HepG2 (cell line): Measurements from ENCODE around the gene TP53I3. TPM values are rescaled to one million over a fixed set of nuclear protein-coding genes. Genes with fewer than 3 reads are reported as not detected.

ENCODE experiments used
- ATF7-NPFF ChIP-seq: sonication (generic); formaldehyde crosslinking; IDR thresholded peaks from 2 replicates; pipeline ENCODE4 v1.8.1; 2023; ENCODE audit warnings: mild to moderate bottlenecking, low read depth, missing genetic modification reagents, moderate library complexity
- CEBPZ ChIP-seq: IDR thresholded peaks from 2 replicates; pipeline ENCODE4 v1.6.1; 2012; ENCODE audit warnings: low read length, improper control_type of control experiment
- CHD4 ChIP-seq: fragments of 200-600 bp; sonication (generic); IDR thresholded peaks from 2 replicates; pipeline ENCODE4 v1.7.0; 2017; ENCODE audit warnings: mild to moderate bottlenecking, low read length, borderline replicate concordance
- ETV6 ChIP-seq: sonication (generic); formaldehyde crosslinking; conservative IDR thresholded peaks from 2 replicates; pipeline ENCODE4 v1.4.0; 2020; ENCODE audit warnings: missing genetic modification reagents
- HNRNPLL ChIP-seq: fragments of 200-400 bp; formaldehyde crosslinking; IDR thresholded peaks from 2 replicates; pipeline ENCODE4 v1.6.1; 2017; ENCODE audit warnings: mild to moderate bottlenecking, low read depth, low read length; ENCODE audit not compliant: poor library complexity, severe bottlenecking
- KLF9 ChIP-seq: IDR thresholded peaks from 2 replicates; pipeline ENCODE4 v1.6.1; 2016; ENCODE audit warnings: low read depth
- PHB2 ChIP-seq: fragments of 450-650 bp; IDR thresholded peaks from 2 replicates; pipeline ENCODE4 v1.6.1; 2018; ENCODE audit not compliant: partially characterized antibody
- SRSF4 ChIP-seq: fragments of 200-400 bp; formaldehyde crosslinking; IDR thresholded peaks from one replicate; pipeline ENCODE4 v1.6.1; 2018; ENCODE audit warnings: mild to moderate bottlenecking, low read depth, low read length, moderate library complexity; ENCODE audit not compliant: poor library complexity, severe bottlenecking
- YY1 ChIP-seq: IDR thresholded peaks from 2 replicates; pipeline ENCODE4 v1.6.1; 2011; ENCODE audit warnings: low read length, low read depth, moderate library complexity, mild to moderate bottlenecking; ENCODE audit not compliant: insufficient read depth, insufficient replicate concordance
- ZBTB34 ChIP-seq: sonication (generic); formaldehyde crosslinking; IDR thresholded peaks from 2 replicates; pipeline ENCODE4 v1.8.0; 2022; ENCODE audit warnings: mild to moderate bottlenecking, missing genetic modification reagents
- ZNF350 ChIP-seq: sonication (generic); formaldehyde crosslinking; IDR thresholded peaks from 2 replicates; pipeline ENCODE4 v1.4.0; 2020; ENCODE audit warnings: mild to moderate bottlenecking, low read depth, missing genetic modification reagents, borderline replicate concordance
- ZNF446 ChIP-seq: sonication (generic); formaldehyde crosslinking; IDR thresholded peaks from 2 replicates; pipeline ENCODE4 v1.5.0; 2020; ENCODE audit warnings: mild to moderate bottlenecking, missing genetic modification reagents
- ZNF761 ChIP-seq: sonication (generic); formaldehyde crosslinking; conservative IDR thresholded peaks from 2 replicates; pipeline ENCODE4 v1.4.0; 2020; ENCODE audit warnings: mild to moderate bottlenecking, missing genetic modification reagents
- ZNF775 ChIP-seq: sonication (generic); formaldehyde crosslinking; IDR thresholded peaks from 2 replicates; pipeline ENCODE4 v1.4.0; 2020; ENCODE audit warnings: missing genetic modification reagents, mild to moderate bottlenecking, moderate library complexity, borderline replicate concordance
- polyA plus RNA-seq, 8 experiments: library from polyadenylated mRNA; depleted of rRNA in 3 of 8; stranded (reverse) in 7 of 8; unstranded in 1 of 8; fragments of >200 nt; fragmentation: Illumina TruSeq in 4 of 8; extraction: Trizol in 4 of 8; gene quantifications; 2 replicates each; pipeline versions ENCODE4 v1.2.1 to v1.2.3, GENCODE V29; 2011 to 2016; ENCODE audit warnings: low read depth in 4 of 8, missing spikeins in 1 of 8, mixed read lengths in 1 of 8; ENCODE audit not compliant: insufficient read depth in 1 of 8
- total RNA-seq, 5 experiments: library from RNA; depleted of rRNA; stranded (reverse); fragments of >200 nt; fragmentation: Illumina TruSeq; extraction: Trizol; gene quantifications; 2 replicates each; pipeline ENCODE4 v1.2.3, GENCODE V29; 2016; ENCODE audit warnings: low read depth in 1 of 5

The TP53I3 gene
- total and polyA plus RNA-seq, 2 of the 13 experiments (the other 11 are each of a cell fraction or from before 2014, with no cell fraction given) = 25.0 to 44.1 TPM

- TF ChIP-seq ZBTB34 (CRISPR knock-in tag) (peak; percentile 95), ZNF775 (CRISPR knock-in tag) (no peak), CHD4 (no peak), ATF7-NPFF (CRISPR knock-in tag) (no peak), YY1 (peak; percentile 61), SRSF4 (no peak), KLF9 (CRISPR knock-in tag) (no peak), PHB2 (no peak), ETV6 (CRISPR knock-in tag) (no peak), CEBPZ (no peak), ZNF350 (CRISPR knock-in tag) (peak; percentile 85; the same call in 1 of the 2 replicates), HNRNPLL (peak; percentile 72), ZNF446 (CRISPR knock-in tag) (no peak), ZNF761 (0 out of 2 replicates have a peak, but pooled peaks have one; percentile 26)
Measured at GRCh38 chr2:24084386-24085199, at the start of gene TP53I3 (continued).
